Fibroblast of lung (primary cell): ENCODE data around the gene MIOS.

Source experiments
- EZH2 ChIP-seq: IDR thresholded peaks from 2 replicates; pipeline ENCODE4 v1.5.1; 2012; ENCODE audit warnings: low read length, control low read depth, mild to moderate bottlenecking; ENCODE audit errors: missing control alignments
- TF ChIP-seq, protein P1 (sequence below), 2 donors: IDR thresholded peaks in 1 of 2; conservative IDR thresholded peaks in 1 of 2; 1 replicate in 1 of 2; 2 replicates in 1 of 2; pipeline ENCODE4 v1.5.1; 2011 to 2012; ENCODE audit warnings: low read length in 2 of 2, control low read depth in 1 of 2, inconsistent platforms in 1 of 2, low read depth in 1 of 2, mild to moderate bottlenecking in 1 of 2

GRCh38 chr7:7550663-7551062, 16.0 kb upstream of the MIOS start:
- TF ChIP-seq, protein P1, sequence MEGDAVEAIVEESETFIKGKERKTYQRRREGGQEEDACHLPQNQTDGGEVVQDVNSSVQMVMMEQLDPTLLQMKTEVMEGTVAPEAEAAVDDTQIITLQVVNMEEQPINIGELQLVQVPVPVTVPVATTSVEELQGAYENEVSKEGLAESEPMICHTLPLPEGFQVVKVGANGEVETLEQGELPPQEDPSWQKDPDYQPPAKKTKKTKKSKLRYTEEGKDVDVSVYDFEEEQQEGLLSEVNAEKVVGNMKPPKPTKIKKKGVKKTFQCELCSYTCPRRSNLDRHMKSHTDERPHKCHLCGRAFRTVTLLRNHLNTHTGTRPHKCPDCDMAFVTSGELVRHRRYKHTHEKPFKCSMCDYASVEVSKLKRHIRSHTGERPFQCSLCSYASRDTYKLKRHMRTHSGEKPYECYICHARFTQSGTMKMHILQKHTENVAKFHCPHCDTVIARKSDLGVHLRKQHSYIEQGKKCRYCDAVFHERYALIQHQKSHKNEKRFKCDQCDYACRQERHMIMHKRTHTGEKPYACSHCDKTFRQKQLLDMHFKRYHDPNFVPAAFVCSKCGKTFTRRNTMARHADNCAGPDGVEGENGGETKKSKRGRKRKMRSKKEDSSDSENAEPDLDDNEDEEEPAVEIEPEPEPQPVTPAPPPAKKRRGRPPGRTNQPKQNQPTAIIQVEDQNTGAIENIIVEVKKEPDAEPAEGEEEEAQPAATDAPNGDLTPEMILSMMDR (conservative IDR thresholded peaks at IDR 0.05 in 1 of 2, IDR thresholded peaks at IDR 0.05 in 1 of 2; ENCODE audit: low read depth in 1 of 2, low read length in 2 of 2), result no peak
- TF ChIP-seq EZH2, result no peak
